Psoas muscle (tissue), 8 donors: ENCODE results near the gene SLC6A19. TPM values are rescaled to one million over a fixed set of nuclear protein-coding genes. Genes with fewer than 3 reads are reported as not detected.

Experiments
- ATAC-seq, 4 donors: fragments of 200-7000 bp; cut with Tn5 transposase; one replicate each; pipeline ENCODE4 v1.9.1; 2020; ENCODE audit warnings: moderate library complexity in 3 of 4, mild to moderate bottlenecking in 2 of 4
- DNase-seq, 2 donors: peaks; one replicate each; pipeline ENCODE4 v3.0.0-alpha.2; 2020
- H3K27ac ChIP-seq: fragments of 200-600 bp; one replicate; pipeline ENCODE4 v1.8.0; 2022
- H3K27me3 ChIP-seq, 3 donors: fragments of 200-600 bp in 1 of 3; one replicate each; pipeline versions ENCODE4 v1.6.1 to v1.8.0; 2013 to 2022; ENCODE audit warnings: low read length in 2 of 3, mild to moderate bottlenecking in 2 of 3, moderate library complexity in 1 of 3; ENCODE audit not compliant: insufficient read depth in 3 of 3
- H3K36me3 ChIP-seq, 2 donors: fragments of 200-600 bp in 1 of 2; one replicate each; pipeline versions ENCODE4 v1.6.1 to v1.8.0; 2013 to 2022; ENCODE audit warnings: low read depth in 1 of 2, mild to moderate bottlenecking in 1 of 2, moderate library complexity in 1 of 2; ENCODE audit not compliant: insufficient read depth in 1 of 2
- H3K4me1 ChIP-seq: fragments of 200-600 bp; one replicate; pipeline ENCODE4 v1.8.0; 2022
- H3K4me3 ChIP-seq: fragments of 200-600 bp; one replicate; pipeline ENCODE4 v1.8.0; 2022; ENCODE audit warnings: mild to moderate bottlenecking
- H3K9me3 ChIP-seq: fragments of 200-600 bp; one replicate; pipeline ENCODE4 v1.8.0; 2022
- WGBS, 3 donors: extraction: QIAGEN DNeasy Blood & Tissue Kit; methylation state at CpG; one replicate each; pipeline versions ENCODE4 v1.1.6 to v1.1.7; 2013; 5-methylcytosine and 5-hydroxymethylcytosine counted together
- intact Hi-C, 2 donors: fragments of 100-400 bp; cut with DNase I; formaldehyde crosslinking; loops; one replicate each; pipeline versions ENCODE4 v1.11.0 to v1.14.2; 2022
- polyA plus RNA-seq, 3 donors: library from polyadenylated mRNA; stranded (reverse); fragments of 200-250 nt; gene quantifications; one replicate each; pipeline ENCODE4 v1.2.3, GENCODE V29; 2013
- total RNA-seq, 4 donors: library from RNA; stranded (reverse); fragmentation: NEBNext Ultra II Directional in 2 of 4; extraction: Animal tissue kit (Norgen Biotek cat#: 25700) in 2 of 4; gene quantifications; one replicate each; pipeline versions ENCODE4 v1.2.1 to v1.2.4, GENCODE V29; 2021 to 2023
- TF ChIP-seq, protein P1 (sequence below): fragments of 200-600 bp; IDR thresholded peaks from one replicate; pipeline ENCODE4 v1.8.0; 2022; ENCODE audit warnings: antibody characterized with exemption
- donor health status: healthy with polysubstance abuse.
- donor health status: DM: no; HTN: no; CAD: no; lungs with moderate emphysema.
- donor health status: Bipolar disorder and iron deficiency.
- donor health status: healthy.
- donor health status: DM: yes; HTN: yes; CAD: no.
- donor health status: DM: no; HTN: no; CAD: no.
- donor health status: DM: no; HTN: no; CAD: no.
- donor health status: DM: yes; HTN: yes; CAD: no.

Gene SLC6A19
- total and polyA plus RNA-seq, 7 donors: 0.03 to 0.08 TPM; not detected in 5

- TF ChIP-seq, protein P1, sequence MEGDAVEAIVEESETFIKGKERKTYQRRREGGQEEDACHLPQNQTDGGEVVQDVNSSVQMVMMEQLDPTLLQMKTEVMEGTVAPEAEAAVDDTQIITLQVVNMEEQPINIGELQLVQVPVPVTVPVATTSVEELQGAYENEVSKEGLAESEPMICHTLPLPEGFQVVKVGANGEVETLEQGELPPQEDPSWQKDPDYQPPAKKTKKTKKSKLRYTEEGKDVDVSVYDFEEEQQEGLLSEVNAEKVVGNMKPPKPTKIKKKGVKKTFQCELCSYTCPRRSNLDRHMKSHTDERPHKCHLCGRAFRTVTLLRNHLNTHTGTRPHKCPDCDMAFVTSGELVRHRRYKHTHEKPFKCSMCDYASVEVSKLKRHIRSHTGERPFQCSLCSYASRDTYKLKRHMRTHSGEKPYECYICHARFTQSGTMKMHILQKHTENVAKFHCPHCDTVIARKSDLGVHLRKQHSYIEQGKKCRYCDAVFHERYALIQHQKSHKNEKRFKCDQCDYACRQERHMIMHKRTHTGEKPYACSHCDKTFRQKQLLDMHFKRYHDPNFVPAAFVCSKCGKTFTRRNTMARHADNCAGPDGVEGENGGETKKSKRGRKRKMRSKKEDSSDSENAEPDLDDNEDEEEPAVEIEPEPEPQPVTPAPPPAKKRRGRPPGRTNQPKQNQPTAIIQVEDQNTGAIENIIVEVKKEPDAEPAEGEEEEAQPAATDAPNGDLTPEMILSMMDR: no peak
- DNase-seq (no peak), ATAC-seq (no peak)
- Histone ChIP-seq H3K36me3 (no peaks in the 10 kb centered on the region), H3K27me3 (peaks cover 0 to 15% (median 9%) of the 10 kb centered on the region in 3 donors), H3K27ac (no peak overlapping the region), H3K9me3 (no peaks in the 10 kb centered on the region), H3K4me1 (no peaks in the 10 kb centered on the region), H3K4me3 (no peak overlapping the region)
- intact Hi-C loops: no loop called here
- 70 to 79% (median 76%) methylated on average over 11 of the region's 11 CpGs for WGBS, 3 donors
Measured at GRCh38 chr5:1219768-1220100, 18.3 kb downstream of the SLC6A19 start.

DNA sequence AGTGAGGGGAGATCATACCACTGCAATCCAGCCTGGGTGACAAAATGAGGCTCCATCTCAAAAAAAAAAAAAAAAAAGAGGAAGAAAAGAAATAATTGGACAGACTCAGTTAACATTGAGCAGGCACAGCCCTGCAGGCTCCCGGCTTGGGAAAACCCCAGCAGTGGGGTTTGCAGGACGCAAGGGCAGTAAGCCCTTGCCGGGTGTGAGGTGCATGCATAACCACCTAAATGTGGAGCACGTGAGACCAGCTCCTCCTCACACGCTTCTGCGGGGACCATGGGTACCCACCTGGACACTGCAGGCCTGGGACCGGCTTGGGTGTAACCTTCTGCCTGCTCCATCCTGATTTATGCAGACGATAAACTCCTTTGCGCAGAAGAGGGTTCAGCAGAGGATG, 19.0 kb downstream of the SLC6A19 start:
- intact Hi-C loops: no loop called here
- H3K4me1 ChIP-seq: no peaks in the 10 kb centered on the region
- WGBS, 3 donors: 81 to 86% (median 85%) methylated on average over 8 to 9 of the region's 9 CpGs

DNA sequence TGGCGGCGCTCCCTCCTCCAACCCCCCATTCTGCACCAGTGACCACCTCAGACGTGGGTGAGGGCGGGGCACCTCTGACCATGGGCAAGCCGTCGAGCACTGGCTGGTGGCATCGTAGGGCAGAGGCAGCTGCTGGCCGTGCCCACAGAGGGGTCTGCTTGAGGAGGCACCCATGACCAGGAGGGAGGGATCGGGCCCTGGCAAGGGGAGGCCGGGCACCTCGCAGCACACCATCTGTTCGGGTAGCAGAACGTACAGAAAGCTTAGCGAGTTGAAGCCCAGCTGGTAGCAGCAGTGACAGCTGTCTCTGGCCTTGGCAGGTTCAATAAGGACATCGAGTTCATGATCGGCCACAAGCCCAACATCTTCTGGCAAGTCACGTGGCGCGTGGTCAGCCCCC, 19.4 kb downstream of the SLC6A19 start:
- Histone ChIP-seq H3K36me3 (no peaks in the 10 kb centered on the region), H3K4me3 (no peak overlapping the region), H3K9me3 (no peaks in the 10 kb centered on the region), H3K4me1 (no peaks in the 10 kb centered on the region), H3K27ac (no peak overlapping the region), H3K27me3 (peaks cover 0 to 15% (median 10%) of the 10 kb centered on the region in 3 donors)
- DNase-seq: no peak
- intact Hi-C loops: no loop called here
- WGBS, 3 donors: 40 to 54% (median 42%) methylated on average over 19 of the region's 19 CpGs
- ATAC-seq: no peak
- TF ChIP-seq, protein P1: no peak

More for the DNA sequence above, 19.0 kb downstream of the SLC6A19 start:
- ATAC-seq (no peak), DNase-seq (no peak)
- H3K4me3 ChIP-seq: no peak overlapping the region
- TF ChIP-seq, protein P1: no peak
- H3K27ac ChIP-seq: no peak overlapping the region
- peaks cover 0 to 15% (median 10%) of the 10 kb centered on the region in 3 donors for H3K27me3 ChIP-seq
- no peaks in the 10 kb centered on the region for H3K9me3 ChIP-seq
- H3K36me3 ChIP-seq: no peaks in the 10 kb centered on the region

GRCh38 chr5:1221721-1222120, 20.3 kb downstream of the SLC6A19 start:
- Histone ChIP-seq H3K36me3 (no peaks in the 10 kb centered on the region), H3K4me1 (no peaks in the 10 kb centered on the region), H3K4me3 (no peak overlapping the region), H3K9me3 (no peaks in the 10 kb centered on the region), H3K27me3 (peaks cover 0 to 15% (median 8%) of the 10 kb centered on the region in 3 donors), H3K27ac (no peak overlapping the region)
- WGBS, 3 donors: 89 to 91% (median 90%) methylated on average over 10 of the region's 10 CpGs
- DNase-seq: no peak
- intact Hi-C loops: no loop called here
- ATAC-seq: no peak
- TF ChIP-seq, protein P1: no peak

GRCh38 chr5:1222147-1222546, 20.8 kb downstream of the SLC6A19 start:
- no peak for ATAC-seq
- TF ChIP-seq, protein P1: no peak
- H3K27ac ChIP-seq: no peak overlapping the region

More at GRCh38 chr5:1222147-1222546, 20.8 kb downstream of the SLC6A19 start:
- no peak for DNase-seq
- Histone ChIP-seq H3K4me1 (no peaks in the 10 kb centered on the region), H3K9me3 (no peaks in the 10 kb centered on the region), H3K36me3 (no peaks in the 10 kb centered on the region), H3K4me3 (no peak overlapping the region), H3K27me3 (peaks cover 0 to 15% (median 7%) of the 10 kb centered on the region in 3 donors)
- intact Hi-C loops: no loop called here
- WGBS, 3 donors: 94 to 96% (median 95%) methylated on average over 9 of the region's 9 CpGs
